KMS-11 (cell line): ENCODE data around the gene TAOK3.

ENCODE experiments used
- H2AFZ ChIP-seq: fragments of 200-600 bp; sonication (generic); 2 replicates; pipeline ENCODE4 v1.6.1; 2016; ENCODE audit warnings: antibody characterized with exemption, mixed run types, low read depth
- H3K27ac ChIP-seq: fragments of 200-600 bp; sonication (generic); 2 replicates; pipeline ENCODE4 v1.6.1; 2016; ENCODE audit warnings: mild to moderate bottlenecking, mixed run types
- H3K27me3 ChIP-seq: fragments of 200-600 bp; sonication (generic); 2 replicates; pipeline ENCODE4 v1.6.1; 2017; ENCODE audit warnings: mild to moderate bottlenecking, low read depth, mixed run types, moderate library complexity; ENCODE audit not compliant: insufficient read depth
- H3K36me3 ChIP-seq: fragments of 200-600 bp; sonication (generic); 2 replicates; pipeline ENCODE4 v1.6.1; 2017; ENCODE audit warnings: mild to moderate bottlenecking, mixed run types; ENCODE audit not compliant: insufficient read depth
- H3K4me1 ChIP-seq: fragments of 200-600 bp; sonication (generic); 2 replicates; pipeline ENCODE4 v1.6.1; 2016; ENCODE audit warnings: mild to moderate bottlenecking, low read depth, mixed run types; ENCODE audit not compliant: poor library complexity, severe bottlenecking
- H3K4me2 ChIP-seq: fragments of 200-600 bp; sonication (generic); 2 replicates; pipeline ENCODE4 v1.7.0; 2016; ENCODE audit warnings: mild to moderate bottlenecking, mixed run types
- H3K4me3 ChIP-seq: fragments of 200-600 bp; sonication (generic); IDR thresholded peaks from 2 replicates; pipeline ENCODE4 v1.6.1; 2017; ENCODE audit warnings: low read depth, low read length, mixed read lengths; ENCODE audit not compliant: insufficient read depth
- H3K79me2 ChIP-seq: fragments of 200-600 bp; sonication (generic); 2 replicates; pipeline ENCODE4 v1.6.1; 2016; ENCODE audit warnings: low read depth, mixed run types; ENCODE audit not compliant: insufficient read depth
- H3K9ac ChIP-seq: fragments of 200-600 bp; sonication (generic); 2 replicates; pipeline ENCODE4 v1.6.1; 2016; ENCODE audit warnings: mild to moderate bottlenecking, mixed run types
- H4K20me1 ChIP-seq: fragments of 200-600 bp; sonication (generic); 2 replicates; pipeline ENCODE4 v1.6.1; 2016; ENCODE audit warnings: mild to moderate bottlenecking, mixed run types; ENCODE audit not compliant: insufficient read depth
- CTCF ChIP-seq: fragments of 200-600 bp; sonication (generic); conservative IDR thresholded peaks from 2 replicates; pipeline ENCODE4 v1.6.1; 2017; ENCODE audit warnings: low read depth, mild to moderate bottlenecking, antibody characterized with exemption, low read length, moderate library complexity, mixed read lengths

TAOK3 gene

GRCh38 chr12:118372541-118373495 lies at the start of gene TAOK3:
TAOK3 (minus strand) TSS chr12:118372907; CDS start chr12:118255567, 117,340 bp downstream.
- H3K4me3 ChIP-seq: no peak within 1 kb of the TSS
- no peaks in the 10 kb centered on the region for H3K27me3 ChIP-seq
- H4K20me1 ChIP-seq: no peaks in the 10 kb centered on the region
- peak within 1 kb of the TSS; percentile 60 for H3K27ac ChIP-seq
- no peak for TF ChIP-seq CTCF
- H3K4me2 ChIP-seq: peak within 1 kb of the TSS; percentile 38
- H3K79me2 ChIP-seq: peaks cover 4% of the 10 kb centered on the region; the same call in 1 of the 2 replicates
- H2AFZ ChIP-seq: peak within 1 kb of the TSS; percentile 67
- no peaks in the 10 kb centered on the region for H3K36me3 ChIP-seq
- H3K4me1 ChIP-seq: peaks cover 7% of the 10 kb centered on the region
- H3K9ac ChIP-seq: peak within 1 kb of the TSS; percentile 54; the same call in 1 of the 2 replicates

- TF ChIP-seq CTCF: no peak
Observed at GRCh38 chr12:118420673-118421072, 48.0 kb upstream of the TAOK3 start.

GRCh38 chr12:118418385-118419057 lies 45.8 kb upstream of the TAOK3 start:
- H3K4me1 ChIP-seq: no peaks in the 10 kb centered on the region
- H3K4me3 ChIP-seq: no peak overlapping the region
- no peaks in the 10 kb centered on the region for H3K36me3 ChIP-seq
- H2AFZ ChIP-seq: no peak overlapping the region
- no peaks in the 10 kb centered on the region for H3K79me2 ChIP-seq
- no peaks in the 10 kb centered on the region for H3K27me3 ChIP-seq
- no peak overlapping the region for H3K9ac ChIP-seq
- H4K20me1 ChIP-seq: no peaks in the 10 kb centered on the region
- no peak overlapping the region for H3K27ac ChIP-seq
- H3K4me2 ChIP-seq: no peak overlapping the region
- TF ChIP-seq CTCF: no peak

More at GRCh38 chr12:118420673-118421072, 48.0 kb upstream of the TAOK3 start:
- Histone ChIP-seq H4K20me1 (no peaks in the 10 kb centered on the region), H3K4me2 (no peak overlapping the region), H3K4me1 (no peaks in the 10 kb centered on the region), H2AFZ (no peak overlapping the region), H3K79me2 (no peaks in the 10 kb centered on the region), H3K36me3 (no peaks in the 10 kb centered on the region), H3K27ac (no peak overlapping the region), H3K27me3 (no peaks in the 10 kb centered on the region), H3K9ac (no peak overlapping the region), H3K4me3 (no peak overlapping the region)

GRCh38 chr12:118417942-118418341 lies 45.2 kb upstream of the TAOK3 start:
- TF ChIP-seq CTCF: no peak
- no peak overlapping the region for H2AFZ ChIP-seq
- no peak overlapping the region for H3K4me2 ChIP-seq
- H3K36me3 ChIP-seq: no peaks in the 10 kb centered on the region
- H3K4me1 ChIP-seq: no peaks in the 10 kb centered on the region
- no peaks in the 10 kb centered on the region for H4K20me1 ChIP-seq
- no peak overlapping the region for H3K27ac ChIP-seq
- no peak overlapping the region for H3K9ac ChIP-seq
- H3K79me2 ChIP-seq: no peaks in the 10 kb centered on the region
- H3K4me3 ChIP-seq: no peak overlapping the region
- H3K27me3 ChIP-seq: no peaks in the 10 kb centered on the region
